H9 (cell line): ENCODE results near the gene ERICH4. TPM values are rescaled to one million over a fixed set of nuclear protein-coding genes. Genes with fewer than 3 reads are reported as not detected.

ENCODE experiments used
- DNase-seq: peaks from one replicate; pipeline ENCODE4 v3.0.0-alpha.2; 2017
- H2AFZ ChIP-seq: one replicate; pipeline ENCODE4 v1.6.1; 2013; ENCODE audit warnings: mild to moderate bottlenecking, low read length, control low read depth, moderate library complexity
- H2AK5ac ChIP-seq: 2 replicates; pipeline ENCODE4 v1.6.1; 2013; ENCODE audit warnings: low read length, control low read depth, mixed read lengths; ENCODE audit not compliant: insufficient read length
- H2BK120ac ChIP-seq: one replicate; pipeline ENCODE4 v1.6.1; 2013; ENCODE audit warnings: low read depth, mild to moderate bottlenecking, low read length, control low read depth, inconsistent platforms; ENCODE audit not compliant: poor library complexity, severe bottlenecking
- H2BK12ac ChIP-seq: 2 replicates; pipeline ENCODE4 v1.6.1; 2013; ENCODE audit warnings: low read length, control low read depth, mixed read lengths, low read depth; ENCODE audit not compliant: insufficient read length
- H2BK15ac ChIP-seq: 2 replicates; pipeline ENCODE4 v1.6.1; 2013; ENCODE audit warnings: low read depth, low read length, control low read depth
- H2BK20ac ChIP-seq: one replicate; pipeline ENCODE4 v1.6.1; 2013; ENCODE audit warnings: low read depth, mild to moderate bottlenecking, low read length, control low read depth, inconsistent platforms; ENCODE audit not compliant: poor library complexity, severe bottlenecking
- H2BK5ac ChIP-seq: 2 replicates; pipeline ENCODE4 v1.6.1; 2013; ENCODE audit warnings: low read length, control low read depth, mixed read lengths; ENCODE audit not compliant: insufficient read length
- H3K14ac ChIP-seq: 2 replicates; pipeline ENCODE4 v1.6.1; 2013; ENCODE audit warnings: low read length, control low read depth; ENCODE audit not compliant: insufficient read depth
- H3K18ac ChIP-seq: 2 replicates; pipeline ENCODE4 v1.6.1; 2013; ENCODE audit warnings: low read depth, mild to moderate bottlenecking, mixed read lengths, low read length, control low read depth; ENCODE audit not compliant: insufficient read length
- H3K23ac ChIP-seq: 2 replicates; pipeline ENCODE4 v1.6.1; 2013; ENCODE audit warnings: low read length, control low read depth, mixed read lengths, low read depth; ENCODE audit not compliant: insufficient read length
- H3K23me2 ChIP-seq: 2 replicates; pipeline ENCODE4 v1.6.1; 2013; ENCODE audit warnings: low read depth, mild to moderate bottlenecking, mixed read lengths, low read length, control low read depth; ENCODE audit not compliant: insufficient read length, poor library complexity, severe bottlenecking
- H3K27ac ChIP-seq: 2 replicates; pipeline ENCODE4 v1.5.1; 2013; ENCODE audit warnings: low read length, control low read depth, mixed read lengths, low read depth; ENCODE audit not compliant: insufficient read length
- H3K27me3 ChIP-seq: 2 replicates; pipeline ENCODE4 v1.6.1; 2013; ENCODE audit warnings: low read length, control low read depth, inconsistent platforms; ENCODE audit not compliant: insufficient read depth
- H3K4ac ChIP-seq: 2 replicates; pipeline ENCODE4 v1.6.1; 2013; ENCODE audit warnings: low read depth, mild to moderate bottlenecking, control low read depth, inconsistent platforms, low read length, moderate library complexity
- H3K4me1 ChIP-seq: 2 replicates; pipeline ENCODE4 v1.6.1; 2013; ENCODE audit warnings: low read length, control low read depth, inconsistent platforms; ENCODE audit not compliant: insufficient read depth
- H3K4me2 ChIP-seq: 2 replicates; pipeline ENCODE4 v1.6.1; 2013; ENCODE audit warnings: low read length, control low read depth, mixed read lengths; ENCODE audit not compliant: insufficient read length, insufficient read depth
- H3K56ac ChIP-seq: 2 replicates; pipeline ENCODE4 v1.6.1; 2013; ENCODE audit warnings: low read depth, mild to moderate bottlenecking, mixed read lengths, low read length, control low read depth; ENCODE audit not compliant: insufficient read length
- H3K79me1 ChIP-seq: 2 replicates; pipeline ENCODE4 v1.6.1; 2013; ENCODE audit warnings: low read depth, mild to moderate bottlenecking, moderate library complexity, low read length, control low read depth, inconsistent platforms; ENCODE audit not compliant: insufficient read depth, poor library complexity, severe bottlenecking
- H3K79me2 ChIP-seq: 2 replicates; pipeline ENCODE4 v1.6.1; 2013; ENCODE audit warnings: low read length, control low read depth, inconsistent platforms; ENCODE audit not compliant: insufficient read depth
- H3K9ac ChIP-seq: 2 replicates; pipeline ENCODE4 v1.6.1; 2013; ENCODE audit warnings: low read length, control low read depth, mixed read lengths; ENCODE audit not compliant: insufficient read length; ENCODE audit errors: extremely low read depth
- H3K9me3 ChIP-seq: one replicate; pipeline ENCODE4 v1.6.1; 2013; ENCODE audit warnings: low read depth, low read length, inconsistent platforms; ENCODE audit not compliant: control insufficient read depth
- H3T11ph ChIP-seq: one replicate; pipeline ENCODE4 v1.6.1; 2013; ENCODE audit warnings: mild to moderate bottlenecking, low read length, control low read depth, inconsistent platforms
- H4K20me1 ChIP-seq: one replicate; pipeline ENCODE4 v1.6.1; 2013; ENCODE audit not compliant: control insufficient read depth, insufficient read length, insufficient read depth
- H4K5ac ChIP-seq: 2 replicates; pipeline ENCODE4 v1.6.1; 2013; ENCODE audit warnings: low read depth, mild to moderate bottlenecking, mixed read lengths, low read length, control low read depth; ENCODE audit not compliant: insufficient read length
- H4K8ac ChIP-seq: replicated peaks from 2 replicates; pipeline ENCODE4 v1.6.1; 2013; ENCODE audit warnings: low read length, control low read depth, mixed read lengths, low read depth; ENCODE audit not compliant: insufficient read length
- H4K91ac ChIP-seq: 2 replicates; pipeline ENCODE4 v1.6.1; 2013; ENCODE audit warnings: low read depth, mild to moderate bottlenecking, moderate library complexity, mixed read lengths, low read length, control low read depth; ENCODE audit not compliant: insufficient read length
- H3K27ac Mint-ChIP-seq, 3 experiments: 2 replicates in 2 of 3; 3 replicates in 1 of 3; pipeline ENCODE4 v1.8.0; 2020 to 2021; ENCODE audit warnings: mixed read lengths in 3 of 3, mild to moderate bottlenecking in 1 of 3, moderate library complexity in 1 of 3
- H3K27me3 Mint-ChIP-seq: 2 replicates; pipeline ENCODE4 v1.8.0; 2021; ENCODE audit warnings: low read depth, mild to moderate bottlenecking, moderate library complexity, mixed read lengths
- H3K36me3 Mint-ChIP-seq, 3 experiments: 2 replicates in 2 of 3; 3 replicates in 1 of 3; pipeline ENCODE4 v1.8.0; 2020 to 2021; ENCODE audit warnings: low read depth in 3 of 3, mixed read lengths in 3 of 3; ENCODE audit not compliant: insufficient read depth in 1 of 3
- H3K4me1 Mint-ChIP-seq, 2 experiments: 2 replicates each; pipeline ENCODE4 v1.8.0; 2020; ENCODE audit warnings: mixed read lengths in 2 of 2
- H3K4me3 Mint-ChIP-seq, 2 experiments: 2 replicates in 1 of 2; 3 replicates in 1 of 2; pipeline ENCODE4 v1.8.0; 2020 to 2021; ENCODE audit warnings: mild to moderate bottlenecking in 2 of 2, mixed read lengths in 2 of 2, moderate library complexity in 1 of 2
- H3K9me3 Mint-ChIP-seq, 2 experiments: 2 replicates in 1 of 2; 3 replicates in 1 of 2; pipeline ENCODE4 v1.8.0; 2020; ENCODE audit warnings: mild to moderate bottlenecking in 2 of 2, mixed read lengths in 2 of 2, moderate library complexity in 1 of 2
- WGBS: extraction: QIAGEN DNeasy Blood & Tissue Kit; methylation state at CpG from one replicate; pipeline ENCODE4 v1.1.7; 2013; ENCODE audit warnings: missing lambda C conversion rate, low lambda C conversion rate, mixed read lengths; ENCODE audit not compliant: insufficient read length; ENCODE audit errors: extremely low coverage; 5-methylcytosine and 5-hydroxymethylcytosine counted together
- total RNA-seq: library from RNA; stranded (reverse); gene quantifications from 2 replicates; pipeline ENCODE4 v1.2.1, GENCODE V29; 2021
- TF ChIP-seq, protein P1 (sequence below): fragments of 200-600 bp; sonication (generic); conservative IDR thresholded peaks from 3 replicates; pipeline ENCODE4 v1.8.0; 2021; ENCODE audit warnings: antibody characterized with exemption, mild to moderate bottlenecking

ERICH4 gene
- total RNA-seq, 1 experiment from 2014 or later: not detected

DNA sequence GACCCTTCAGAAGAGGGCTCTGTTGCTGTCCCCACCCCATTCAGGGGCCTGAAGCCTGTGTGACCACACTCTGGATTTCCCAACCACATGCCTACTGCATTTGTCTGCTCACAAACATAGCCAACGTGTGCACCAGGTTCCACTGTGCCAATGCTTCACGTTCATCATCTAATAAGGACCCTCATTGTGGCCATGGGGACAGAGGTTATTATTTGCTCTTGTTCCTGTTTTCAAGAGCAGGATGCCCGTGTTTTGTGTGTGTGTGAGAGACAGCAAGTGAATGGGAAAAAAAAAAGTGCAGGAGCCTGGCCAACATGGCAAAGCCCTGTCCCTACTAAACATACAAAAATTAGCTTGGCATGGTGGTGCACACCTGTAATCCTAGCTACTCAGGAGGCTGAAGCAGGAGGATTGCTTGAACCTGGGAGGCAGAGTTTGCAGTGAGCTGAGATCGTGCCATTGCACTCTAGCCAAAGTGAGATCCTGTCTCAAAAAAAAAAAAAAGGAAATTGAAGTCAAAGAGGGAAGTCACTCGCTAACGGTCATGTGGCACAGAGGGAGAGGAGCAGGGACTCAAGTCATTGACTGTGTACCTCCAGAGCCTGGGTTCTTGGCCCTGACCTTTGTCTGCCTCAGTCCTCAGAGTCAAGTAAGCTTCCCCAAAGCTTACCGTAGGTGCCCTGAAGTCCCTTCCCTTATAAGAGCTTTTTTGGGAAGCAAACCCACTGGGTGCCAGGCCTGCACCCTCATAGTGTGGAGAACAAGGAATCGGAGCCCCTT lies 22.7 kb upstream of the ERICH4 start:
- DNase-seq: no peak
- no peaks in the 10 kb centered on the region; the same call in none of the 2 replicates for H3K27me3 Mint-ChIP-seq
- Histone ChIP-seq H2AFZ (no peak overlapping the region), H2BK120ac (no peak overlapping the region), H3K23me2 (no peaks in the 10 kb centered on the region), H3K23ac (no peak overlapping the region), H4K20me1 (peaks cover 2% of the 10 kb centered on the region), H2BK12ac (no peak overlapping the region), H2BK20ac (no peak overlapping the region), H4K91ac (no peak overlapping the region), H3K4ac (no peak overlapping the region), H2AK5ac (no peak overlapping the region), H3K27ac (no peak overlapping the region), H4K8ac (no peak overlapping the region), H3K4me2 (no peak overlapping the region), H3K56ac (no peak overlapping the region), H3K79me1 (no peaks in the 10 kb centered on the region), H3K14ac (no peak overlapping the region), H3K4me1 (no peaks in the 10 kb centered on the region), H3K27me3 (no peaks in the 10 kb centered on the region), H3T11ph (no peak overlapping the region), H3K9me3 (no peaks in the 10 kb centered on the region), H2BK5ac (no peak overlapping the region), H2BK15ac (no peak overlapping the region), H3K79me2 (no peaks in the 10 kb centered on the region), H3K9ac (no peak overlapping the region), H4K5ac (no peak overlapping the region), H3K18ac (no peak overlapping the region)
- no peak overlapping the region; a peak in 1 of 7 replicates for H3K27ac Mint-ChIP-seq
- no peaks in the 10 kb centered on the region for H3K9me3 Mint-ChIP-seq
- H3K4me3 Mint-ChIP-seq: no peak overlapping the region
- TF ChIP-seq, protein P1, sequence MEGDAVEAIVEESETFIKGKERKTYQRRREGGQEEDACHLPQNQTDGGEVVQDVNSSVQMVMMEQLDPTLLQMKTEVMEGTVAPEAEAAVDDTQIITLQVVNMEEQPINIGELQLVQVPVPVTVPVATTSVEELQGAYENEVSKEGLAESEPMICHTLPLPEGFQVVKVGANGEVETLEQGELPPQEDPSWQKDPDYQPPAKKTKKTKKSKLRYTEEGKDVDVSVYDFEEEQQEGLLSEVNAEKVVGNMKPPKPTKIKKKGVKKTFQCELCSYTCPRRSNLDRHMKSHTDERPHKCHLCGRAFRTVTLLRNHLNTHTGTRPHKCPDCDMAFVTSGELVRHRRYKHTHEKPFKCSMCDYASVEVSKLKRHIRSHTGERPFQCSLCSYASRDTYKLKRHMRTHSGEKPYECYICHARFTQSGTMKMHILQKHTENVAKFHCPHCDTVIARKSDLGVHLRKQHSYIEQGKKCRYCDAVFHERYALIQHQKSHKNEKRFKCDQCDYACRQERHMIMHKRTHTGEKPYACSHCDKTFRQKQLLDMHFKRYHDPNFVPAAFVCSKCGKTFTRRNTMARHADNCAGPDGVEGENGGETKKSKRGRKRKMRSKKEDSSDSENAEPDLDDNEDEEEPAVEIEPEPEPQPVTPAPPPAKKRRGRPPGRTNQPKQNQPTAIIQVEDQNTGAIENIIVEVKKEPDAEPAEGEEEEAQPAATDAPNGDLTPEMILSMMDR: no peak
- H3K36me3 Mint-ChIP-seq: peaks cover 14 to 50% (median 44%) of the 10 kb centered on the region in 3 experiments
- WGBS: no CpG with 5 or more reads among the region's 8 CpGs
- H3K4me1 Mint-ChIP-seq: no peaks in the 10 kb centered on the region
